Neuronal stem cell (in vitro differentiated cells): ENCODE measurements around the gene TADA1.

Experiments used
- DNase-seq: peaks from one replicate; pipeline ENCODE4 v3.0.0-alpha.2; 2013; ENCODE audit warnings: low spot score
- H2AFZ ChIP-seq: one replicate; pipeline ENCODE4 v1.6.1; 2013; ENCODE audit warnings: mild to moderate bottlenecking, low read length, inconsistent platforms
- H2AK5ac ChIP-seq: 2 replicates; pipeline ENCODE4 v1.6.1; 2013; ENCODE audit warnings: low read depth, mild to moderate bottlenecking, inconsistent platforms, low read length, moderate library complexity, mixed read lengths
- H2BK120ac ChIP-seq: 2 replicates; pipeline ENCODE4 v1.6.1; 2013; ENCODE audit warnings: low read depth, mild to moderate bottlenecking, inconsistent platforms, low read length, moderate library complexity, mixed read lengths
- H2BK12ac ChIP-seq: one replicate; pipeline ENCODE4 v1.6.1; 2013; ENCODE audit warnings: low read length, inconsistent platforms
- H2BK15ac ChIP-seq: 2 replicates; pipeline ENCODE4 v1.6.1; 2013; ENCODE audit warnings: mild to moderate bottlenecking, low read length, inconsistent platforms, mixed read lengths
- H2BK5ac ChIP-seq: one replicate; pipeline ENCODE4 v1.6.1; 2013; ENCODE audit warnings: inconsistent platforms, mild to moderate bottlenecking, low read length, moderate library complexity
- H3K14ac ChIP-seq: one replicate; pipeline ENCODE4 v1.6.1; 2013; ENCODE audit warnings: low read length, inconsistent platforms
- H3K18ac ChIP-seq: 2 replicates; pipeline ENCODE4 v1.6.1; 2013; ENCODE audit warnings: low read length, inconsistent platforms
- H3K23ac ChIP-seq: 2 replicates; pipeline ENCODE4 v1.6.1; 2013; ENCODE audit warnings: low read depth, mild to moderate bottlenecking, mixed read lengths, low read length, inconsistent platforms; ENCODE audit not compliant: poor library complexity
- H3K27ac ChIP-seq: replicated peaks from 3 replicates; pipeline ENCODE4 v1.5.1; 2013; ENCODE audit warnings: low read length, inconsistent platforms
- H3K27me3 ChIP-seq, 3 experiments: 2 replicates each; pipeline ENCODE4 v1.6.1; 2013; ENCODE audit warnings: low read length in 3 of 3, mild to moderate bottlenecking in 2 of 3, inconsistent platforms in 1 of 3, low read depth in 1 of 3, mixed read lengths in 1 of 3, moderate library complexity in 1 of 3; ENCODE audit not compliant: control insufficient read depth in 3 of 3, insufficient read depth in 3 of 3
- H3K36me3 ChIP-seq, 2 donors: replicated peaks in 1 of 2; 2 replicates each; pipeline ENCODE4 v1.6.1; 2013; ENCODE audit warnings: low read length in 2 of 2; ENCODE audit not compliant: control insufficient read depth in 2 of 2, insufficient read depth in 2 of 2
- H3K4ac ChIP-seq: 2 replicates; pipeline ENCODE4 v1.6.1; 2013; ENCODE audit warnings: inconsistent platforms, mild to moderate bottlenecking, low read length, moderate library complexity
- H3K4me1 ChIP-seq, 2 donors: 1 replicate in 1 of 2; 2 replicates in 1 of 2; pipeline ENCODE4 v1.6.1; 2013; ENCODE audit warnings: low read length in 2 of 2, low read depth in 1 of 2; ENCODE audit not compliant: control insufficient read depth in 2 of 2, insufficient read depth in 1 of 2
- H3K4me2 ChIP-seq: one replicate; pipeline ENCODE4 v1.6.1; 2013; ENCODE audit warnings: mild to moderate bottlenecking, low read length, inconsistent platforms; ENCODE audit not compliant: insufficient read depth, poor library complexity, severe bottlenecking
- H3K4me3 ChIP-seq, 2 donors: 2 replicates each; pipeline ENCODE4 v1.5.1; 2013; ENCODE audit warnings: low read length in 2 of 2, mild to moderate bottlenecking in 2 of 2, inconsistent platforms in 1 of 2, moderate library complexity in 1 of 2
- H3K79me1 ChIP-seq: one replicate; pipeline ENCODE4 v1.6.1; 2013; ENCODE audit warnings: low read depth, mild to moderate bottlenecking, inconsistent platforms, low read length, moderate library complexity
- H3K9ac ChIP-seq: one replicate; pipeline ENCODE4 v1.6.1; 2013; ENCODE audit warnings: mild to moderate bottlenecking, low read depth, low read length, inconsistent platforms; ENCODE audit not compliant: poor library complexity
- H3K9me3 ChIP-seq, 2 donors: replicated peaks in 1 of 2; 2 replicates each; pipeline versions ENCODE3 to v1.6.1; 2013; ENCODE audit warnings: low read length in 2 of 2, mild to moderate bottlenecking in 2 of 2, inconsistent platforms in 1 of 2, low read depth in 1 of 2, mixed read lengths in 1 of 2, moderate library complexity in 1 of 2; ENCODE audit not compliant: control insufficient read depth in 2 of 2, insufficient read depth in 1 of 2
- H4K8ac ChIP-seq: one replicate; pipeline ENCODE4 v1.6.1; 2013; ENCODE audit warnings: low read depth, mild to moderate bottlenecking, inconsistent platforms, low read length, moderate library complexity
- H4K91ac ChIP-seq: one replicate; pipeline ENCODE4 v1.6.1; 2013; ENCODE audit warnings: low read length, low read depth, mild to moderate bottlenecking, inconsistent platforms; ENCODE audit not compliant: poor library complexity
- WGBS, 2 donors: extraction: QIAGEN DNeasy Blood & Tissue Kit; methylation state at CpG; one replicate each; pipeline ENCODE4 v1.1.7; 2013; ENCODE audit warnings: missing lambda C conversion rate in 2 of 2, mixed read lengths in 1 of 2; ENCODE audit not compliant: insufficient read length in 2 of 2, insufficient replicate concordance in 1 of 2; ENCODE audit errors: extremely low coverage in 2 of 2; 5-methylcytosine and 5-hydroxymethylcytosine counted together

The TADA1 gene

GRCh38 chr1:166876540-166876838 lies 425 bp upstream of the TADA1 start:
- Histone ChIP-seq H4K8ac (no peak overlapping the region), H4K91ac (no peak overlapping the region), H2BK12ac (no peak overlapping the region), H3K4ac (no peak overlapping the region), H3K14ac (no peak overlapping the region), H3K4me3 (peak overlapping the region in 1 of 2 donors; percentile 53), H2AFZ (peak overlapping the region; percentile 88), H3K4me2 (peak overlapping the region; percentile 44), H3K27ac (no peak overlapping the region), H3K23ac (no peak overlapping the region), H3K79me1 (peaks cover 4% of the 10 kb centered on the region), H3K9me3 (peaks cover 0 to 3% of the 10 kb centered on the region in 2 donors), H3K9ac (no peak overlapping the region), H2BK120ac (no peak overlapping the region), H3K36me3 (peaks cover 0 to 23% of the 10 kb centered on the region in 2 donors), H3K27me3 (no peaks in the 10 kb centered on the region), H2AK5ac (no peak overlapping the region), H3K4me1 (peaks cover 5 to 9% of the 10 kb centered on the region in 2 donors), H2BK5ac (no peak overlapping the region), H2BK15ac (no peak overlapping the region), H3K18ac (no peak overlapping the region)
- WGBS, 2 donors = no CpG with 5 or more reads among the region's 7 CpGs
- DNase-seq = no peak

- Histone ChIP-seq H3K9ac (peak overlapping the region; percentile 78), H2BK5ac (no peak overlapping the region), H2AK5ac (no peak overlapping the region), H3K4me3 (peak overlapping the region; percentile 85 to 92), H3K36me3 (peaks cover 0 to 30% of the 10 kb centered on the region in 2 donors), H3K23ac (peak overlapping the region; percentile 70), H3K4me2 (peak overlapping the region; percentile 52), H4K91ac (no peak overlapping the region), H3K18ac (peak overlapping the region; percentile 84), H3K27me3 (no peaks in the 10 kb centered on the region), H3K9me3 (peaks cover 0 to 3% of the 10 kb centered on the region in 2 donors), H2AFZ (peak overlapping the region; percentile 96), H3K79me1 (peaks cover 6% of the 10 kb centered on the region), H3K4me1 (peaks cover 8 to 9% of the 10 kb centered on the region in 2 donors), H3K4ac (no peak overlapping the region), H2BK15ac (no peak overlapping the region), H2BK120ac (no peak overlapping the region), H4K8ac (no peak overlapping the region), H2BK12ac (no peak overlapping the region), H3K14ac (no peak overlapping the region), H3K27ac (peak overlapping the region; percentile 84)
- no peak for DNase-seq
- WGBS, 2 donors = no CpG with 5 or more reads among the region's 8 CpGs
Measured at GRCh38 chr1:166875302-166875733, 746 bp downstream of the TADA1 start.

DNA sequence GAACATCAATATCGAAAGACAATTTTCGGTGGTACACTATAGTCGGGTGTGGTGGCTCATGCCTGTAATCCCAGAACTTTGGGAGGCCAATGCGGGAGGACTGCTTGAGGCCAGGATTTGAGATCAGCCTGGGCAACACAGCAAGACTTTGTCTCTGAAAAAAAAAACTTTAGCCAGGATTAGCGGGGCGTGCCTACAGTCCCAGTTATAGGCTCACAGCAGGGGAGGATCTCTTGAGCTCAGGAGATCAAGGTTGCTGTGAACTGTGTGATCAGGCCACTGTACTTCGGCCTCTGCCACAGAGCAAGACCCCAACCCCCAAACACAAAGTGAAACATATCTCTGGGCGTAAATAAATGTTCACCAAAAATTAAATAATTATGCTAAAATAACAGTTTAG lies 1.6 kb downstream of the TADA1 start:
- no peak for DNase-seq
- Histone ChIP-seq H3K27ac (no peak overlapping the region), H2AK5ac (no peak overlapping the region), H2BK5ac (no peak overlapping the region), H3K36me3 (peaks cover 0 to 30% of the 10 kb centered on the region in 2 donors), H4K8ac (no peak overlapping the region), H2BK120ac (no peak overlapping the region), H3K23ac (no peak overlapping the region), H2BK15ac (no peak overlapping the region), H3K4me3 (no peak overlapping the region), H3K14ac (no peak overlapping the region), H3K4me1 (peaks cover 9% of the 10 kb centered on the region in 2 donors), H3K79me1 (peaks cover 6% of the 10 kb centered on the region), H2AFZ (no peak overlapping the region), H3K4me2 (no peak overlapping the region), H2BK12ac (no peak overlapping the region), H3K18ac (no peak overlapping the region), H3K27me3 (no peaks in the 10 kb centered on the region), H3K9me3 (peaks cover 0 to 3% of the 10 kb centered on the region in 2 donors), H3K9ac (no peak overlapping the region), H4K91ac (no peak overlapping the region), H3K4ac (no peak overlapping the region)
- WGBS, 2 donors = no CpG with 5 or more reads among the region's 8 CpGs

- WGBS, 2 donors = no CpG with 5 or more reads among the region's 4 CpGs
- Histone ChIP-seq H3K9me3 (peaks cover 3 to 4% of the 10 kb centered on the region in 2 donors), H2BK12ac (no peak overlapping the region), H3K79me1 (peaks cover 6% of the 10 kb centered on the region), H3K4me1 (peaks cover 3 to 9% of the 10 kb centered on the region in 2 donors), H2AK5ac (no peak overlapping the region), H2AFZ (no peak overlapping the region), H3K23ac (no peak overlapping the region), H3K9ac (no peak overlapping the region), H2BK5ac (no peak overlapping the region), H2BK15ac (no peak overlapping the region), H3K14ac (no peak overlapping the region), H2BK120ac (no peak overlapping the region), H3K27me3 (no peaks in the 10 kb centered on the region), H4K8ac (no peak overlapping the region), H3K4me3 (no peak overlapping the region), H3K4ac (no peak overlapping the region), H3K36me3 (peaks cover 11 to 68% of the 10 kb centered on the region in 2 donors), H3K4me2 (no peak overlapping the region), H3K18ac (peak overlapping the region; percentile 11), H4K91ac (no peak overlapping the region), H3K27ac (no peak overlapping the region)
- no peak for DNase-seq
Measured at GRCh38 chr1:166870584-166870983, 5.5 kb downstream of the TADA1 start.
